ENCODE data around the gene ATE1. TPM values are rescaled to one million over a fixed set of nuclear protein-coding genes. Genes with fewer than 3 reads are reported as not detected.

The ATE1 gene
- total and polyA plus RNA-seq, 2 of the 4 experiments (the other 2 are of a cell fraction), result 6.4 to 27.8 TPM

DNA sequence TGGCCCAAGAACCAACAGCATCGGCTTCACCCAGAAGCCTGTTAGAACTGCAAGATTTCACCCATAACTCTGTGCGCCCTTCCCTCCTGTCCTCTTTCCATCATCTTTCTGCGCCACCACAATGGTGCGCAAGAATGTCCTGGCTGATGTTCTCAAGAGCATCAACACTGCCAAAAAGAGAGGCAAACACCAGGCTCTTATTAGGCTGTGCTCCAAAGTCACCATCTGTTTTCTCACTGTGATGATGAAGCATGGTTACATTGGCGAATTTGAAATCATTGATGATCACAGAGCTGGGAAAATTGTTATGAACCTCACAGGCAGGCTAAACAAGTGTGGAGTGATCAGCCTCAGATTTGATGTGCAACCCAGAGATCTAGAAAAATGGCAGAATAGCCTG lies 214.3 kb downstream of the ATE1 start:
- Histone ChIP-seq H3K23ac (ENCODE audit: low read depth, low read length) (no peak overlapping the region), H2BK20ac (ENCODE audit: low read depth, low read length) (no peak overlapping the region), H2AK5ac (ENCODE audit: low read depth, low read length) (no peak overlapping the region), H3K27ac (ENCODE audit: insufficient read depth, low read length) (no peak overlapping the region), H2AFZ (replicated peaks; ENCODE audit: low read length, poor library complexity) (no peak overlapping the region), H3K18ac (ENCODE audit: low read depth, low read length) (no peak overlapping the region), H2BK15ac (ENCODE audit: low read depth, low read length) (no peak overlapping the region), H3K9me1 (ENCODE audit: insufficient read depth, low read length) (no peaks in the 10 kb centered on the region), H3K4me2 (ENCODE audit: low read depth, low read length) (no peak overlapping the region), H4K8ac (ENCODE audit: low read depth in 2 of 2, low read length in 2 of 2) (no peak overlapping the region), H2BK5ac (ENCODE audit: low read depth, low read length, poor library complexity, severe bottlenecking) (no peak overlapping the region), H2BK120ac (ENCODE audit: low read depth, low read length) (no peak overlapping the region), H4K5ac (ENCODE audit: low read depth, low read length) (no peak overlapping the region), H3K79me1 (ENCODE audit: low read depth in 1 of 2, low read length in 2 of 2) (no peaks in the 10 kb centered on the region), H3K9ac (ENCODE audit: low read depth, low read length) (no peak overlapping the region), H3K4me1 (ENCODE audit: control insufficient read depth, insufficient read depth, low read length) (no peaks in the 10 kb centered on the region), H3K4me3 (ENCODE audit: insufficient read depth, low read depth, low read length) (no peak overlapping the region), H3K36me3 (ENCODE audit: control insufficient read depth, insufficient read depth, low read length) (no peaks in the 10 kb centered on the region), H3K27me3 (ENCODE audit: control insufficient read depth, insufficient read depth, low read length) (no peaks in the 10 kb centered on the region), H3K9me3 (ENCODE audit: control insufficient read depth, insufficient read depth, low read length) (no peaks in the 10 kb centered on the region), H3K56ac (ENCODE audit: extremely low read depth, insufficient read depth, low read length) (no peak overlapping the region), H2AK9ac (replicated peaks; ENCODE audit: low read depth, low read length, poor library complexity) (no peak overlapping the region), H3K14ac (replicated peaks; ENCODE audit: low read depth, low read length) (no peak overlapping the region), H3K4ac (ENCODE audit: low read depth, low read length) (no peak overlapping the region), H4K20me1 (ENCODE audit: insufficient read depth, low read length) (no peaks in the 10 kb centered on the region), H4K91ac (ENCODE audit: insufficient read depth, low read depth, low read length) (no peak overlapping the region)
- dilution Hi-C loops (cut with HindIII; ENCODE audit: low sequenced_read_pairs, unreplicated experiment) (no loop called here), in situ Hi-C loops (cut with MboI; ENCODE audit: low sequenced_read_pairs) (no loop called here), intact Hi-C loops (cut with micrococcal nuclease) (no loop called here)
- ChIA-PET CTCF (no interaction called here), POLR2A (ENCODE audit: unreplicated experiment) (no interaction called here)
- WGBS, 2 experiments (ENCODE audit: extremely low coverage in 2 of 2, insufficient read length in 1 of 2), result 71% methylated on average over 3 of the region's 5 CpGs; no CpG with 5 or more reads in 1 of the 2 experiments
- TF ChIP-seq BHLHE40 (IDR thresholded peaks at IDR 0.05; ENCODE audit: low read depth, low read length) (no peak), RCOR1 (IDR thresholded peaks at IDR 0.05; ENCODE audit: insufficient replicate concordance, low read length) (no peak), MXI1 (IDR thresholded peaks at IDR 0.05; ENCODE audit: borderline replicate concordance, low read depth, low read length) (no peak), MAFK (IDR thresholded peaks at IDR 0.05; ENCODE audit: low read depth, low read length) (no peak), FOS (IDR thresholded peaks at IDR 0.05; ENCODE audit: low read depth, low read length) (no peak), CEBPB (IDR thresholded peaks at IDR 0.05; ENCODE audit: low read depth, low read length) (no peak), SMC3 (IDR thresholded peaks at IDR 0.05; ENCODE audit: low read depth, low read length) (no peak), RFX5 (IDR thresholded peaks at IDR 0.05; ENCODE audit: low read depth, low read length) (no peak), NFE2L2 (IDR thresholded peaks at IDR 0.05; ENCODE audit: low read depth, low read length) (no peak), MAZ (IDR thresholded peaks at IDR 0.05; ENCODE audit: borderline replicate concordance, low read depth, low read length) (no peak), RAD21 (IDR thresholded peaks at IDR 0.05; ENCODE audit: low read length) (no peak), CHD1 (IDR thresholded peaks at IDR 0.05; ENCODE audit: low read depth, low read length) (no peak)
- TF ChIP-seq, protein P1, sequence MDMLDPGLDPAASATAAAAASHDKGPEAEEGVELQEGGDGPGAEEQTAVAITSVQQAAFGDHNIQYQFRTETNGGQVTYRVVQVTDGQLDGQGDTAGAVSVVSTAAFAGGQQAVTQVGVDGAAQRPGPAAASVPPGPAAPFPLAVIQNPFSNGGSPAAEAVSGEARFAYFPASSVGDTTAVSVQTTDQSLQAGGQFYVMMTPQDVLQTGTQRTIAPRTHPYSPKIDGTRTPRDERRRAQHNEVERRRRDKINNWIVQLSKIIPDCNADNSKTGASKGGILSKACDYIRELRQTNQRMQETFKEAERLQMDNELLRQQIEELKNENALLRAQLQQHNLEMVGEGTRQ (IDR thresholded peaks at IDR 0.05; ENCODE audit: low read depth, low read length), result no peak
- no peak for DNase-seq
- BruUV-seq (replicated peaks), result no TSS peak
- no peak for ATAC-seq (ENCODE audit: low read depth)
